CD4-positive, alpha-beta T cell (primary cell): ENCODE results near the gene NUF2. TPM values are rescaled to one million over a fixed set of nuclear protein-coding genes. Genes with fewer than 3 reads are reported as not detected.

Experiments used
- ATAC-seq: fragments of 200-7000 bp; cut with Tn5 transposase; one replicate; pipeline ENCODE4 v1.10.0; 2022; ENCODE audit warnings: mild to moderate bottlenecking; ENCODE audit not compliant: poor library complexity
- CTCF ChIA-PET: fragments of 350-600 bp; sonication (Branson Sonifier 250); formaldehyde crosslinking; loops from one replicate; lab custom pipeline; 2021; ENCODE audit warnings: antibody characterized with exemption, inconsistent platforms; lab: Charles Lee
- POLR2A ChIA-PET: fragments of 350-600 bp; sonication (Branson Sonifier 250); formaldehyde crosslinking; loops from one replicate; lab custom pipeline; 2021; ENCODE audit warnings: antibody characterized with exemption, inconsistent platforms; lab: Charles Lee
- DNase-seq, 14 experiments: peaks; one replicate each; pipeline ENCODE4 v3.0.0-alpha.2; 2013 to 2020; ENCODE audit warnings: mixed read lengths in 2 of 14
- H3K27ac ChIP-seq, 2 donors: one replicate each; pipeline versions ENCODE4 v1.5.1 to v1.7.0; 2013; ENCODE audit warnings: low read length in 2 of 2, low read depth in 1 of 2, mild to moderate bottlenecking in 1 of 2
- H3K27me3 ChIP-seq, 2 experiments: 1 replicate in 1 of 2; 2 replicates in 1 of 2; pipeline versions ENCODE4 v1.6.1 to v1.7.0; 2013; ENCODE audit warnings: low read length in 2 of 2, control low read depth in 1 of 2, mild to moderate bottlenecking in 1 of 2, moderate library complexity in 1 of 2; ENCODE audit not compliant: insufficient read depth in 2 of 2, control insufficient read depth in 1 of 2
- H3K36me3 ChIP-seq: one replicate; pipeline ENCODE4 v1.6.1; 2013; ENCODE audit warnings: low read length, control low read depth; ENCODE audit not compliant: insufficient read depth
- H3K4me1 ChIP-seq: one replicate; pipeline ENCODE4 v1.6.1; 2013; ENCODE audit warnings: low read length, control low read depth; ENCODE audit not compliant: insufficient read depth
- H3K4me3 ChIP-seq: one replicate; pipeline ENCODE4 v1.5.1; 2013; ENCODE audit warnings: mild to moderate bottlenecking, low read length, moderate library complexity
- H3K9me3 ChIP-seq, 2 experiments: 1 replicate in 1 of 2; 2 replicates in 1 of 2; pipeline versions ENCODE4 v1.6.1 to v1.7.0; 2013; ENCODE audit warnings: low read length in 2 of 2, mild to moderate bottlenecking in 2 of 2, control low read depth in 1 of 2, moderate library complexity in 1 of 2; ENCODE audit not compliant: control insufficient read depth in 1 of 2, insufficient read depth in 1 of 2
- H3K27ac Mint-ChIP-seq: one replicate; pipeline ENCODE4 v1.8.0; 2020; ENCODE audit warnings: mixed read lengths
- H3K27me3 Mint-ChIP-seq: one replicate; pipeline ENCODE4 v1.8.0; 2021; ENCODE audit warnings: mixed read lengths
- H3K36me3 Mint-ChIP-seq: one replicate; pipeline ENCODE4 v1.8.0; 2021; ENCODE audit warnings: low read depth, mixed read lengths
- H3K4me1 Mint-ChIP-seq: one replicate; pipeline ENCODE4 v1.8.0; 2021; ENCODE audit warnings: low read depth, mixed read lengths
- H3K4me3 Mint-ChIP-seq: one replicate; pipeline ENCODE4 v1.8.0; 2020; ENCODE audit warnings: mild to moderate bottlenecking, mixed read lengths
- H3K9me3 Mint-ChIP-seq: one replicate; pipeline ENCODE4 v1.8.0; 2020; ENCODE audit warnings: mixed read lengths
- intact Hi-C, 2 experiments: fragments of 100-400 bp; cut with DNase I in 1 of 2; cut with micrococcal nuclease in 1 of 2; formaldehyde crosslinking; loops; one replicate each; pipeline versions ENCODE4 v1.15.1 to v1.9.0; 2023 to 2025; cut with DNase I, micrococcal nuclease
- total RNA-seq, 174 experiments: library from RNA in 2 of 174; stranded (reverse) in 2 of 174; gene quantifications; one replicate each; pipeline ENCODE4 v1.2.3 and lab custom pipeline; 2021 to 2026
- TF ChIP-seq, protein P1 (sequence below): fragments of 200-600 bp; IDR thresholded peaks from one replicate; pipeline ENCODE4 v1.8.0; 2022; ENCODE audit warnings: antibody characterized with exemption, mild to moderate bottlenecking

The NUF2 gene
- total RNA-seq, 2 experiments from 2014 or later = 1.8 TPM

DNA sequence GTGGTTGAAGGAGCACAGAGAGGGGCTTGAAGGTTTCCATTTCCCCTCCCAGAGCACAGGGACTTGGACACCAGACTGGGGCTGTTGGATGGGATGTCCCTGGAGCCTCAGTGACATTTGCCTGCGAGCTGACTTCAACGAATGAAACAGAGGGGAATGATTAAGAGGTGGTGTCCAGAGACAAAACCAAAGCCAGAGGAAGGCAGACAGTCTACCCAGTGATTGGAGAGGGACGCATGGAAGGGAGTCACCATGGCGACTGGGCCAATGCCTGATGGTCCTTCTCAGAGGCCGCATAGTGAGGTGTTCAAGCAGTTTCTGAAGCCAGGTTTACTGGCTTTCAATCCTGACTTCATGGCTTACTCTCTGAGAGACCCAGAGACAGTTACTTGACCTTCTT, 77.2 kb downstream of the NUF2 start:
- Histone ChIP-seq H3K9me3 (no peaks in the 10 kb centered on the region), H3K27ac (no peak overlapping the region), H3K4me1 (no peaks in the 10 kb centered on the region), H3K4me3 (no peak overlapping the region), H3K27me3 (peaks cover 6 to 13% of the 10 kb centered on the region in 2 experiments), H3K36me3 (no peaks in the 10 kb centered on the region)
- H3K4me3 Mint-ChIP-seq = no peak overlapping the region
- ATAC-seq (no peak), DNase-seq (no peak)
- ChIA-PET CTCF (no interaction called here), POLR2A (no interaction called here)
- TF ChIP-seq, protein P1, sequence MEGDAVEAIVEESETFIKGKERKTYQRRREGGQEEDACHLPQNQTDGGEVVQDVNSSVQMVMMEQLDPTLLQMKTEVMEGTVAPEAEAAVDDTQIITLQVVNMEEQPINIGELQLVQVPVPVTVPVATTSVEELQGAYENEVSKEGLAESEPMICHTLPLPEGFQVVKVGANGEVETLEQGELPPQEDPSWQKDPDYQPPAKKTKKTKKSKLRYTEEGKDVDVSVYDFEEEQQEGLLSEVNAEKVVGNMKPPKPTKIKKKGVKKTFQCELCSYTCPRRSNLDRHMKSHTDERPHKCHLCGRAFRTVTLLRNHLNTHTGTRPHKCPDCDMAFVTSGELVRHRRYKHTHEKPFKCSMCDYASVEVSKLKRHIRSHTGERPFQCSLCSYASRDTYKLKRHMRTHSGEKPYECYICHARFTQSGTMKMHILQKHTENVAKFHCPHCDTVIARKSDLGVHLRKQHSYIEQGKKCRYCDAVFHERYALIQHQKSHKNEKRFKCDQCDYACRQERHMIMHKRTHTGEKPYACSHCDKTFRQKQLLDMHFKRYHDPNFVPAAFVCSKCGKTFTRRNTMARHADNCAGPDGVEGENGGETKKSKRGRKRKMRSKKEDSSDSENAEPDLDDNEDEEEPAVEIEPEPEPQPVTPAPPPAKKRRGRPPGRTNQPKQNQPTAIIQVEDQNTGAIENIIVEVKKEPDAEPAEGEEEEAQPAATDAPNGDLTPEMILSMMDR = no peak
- no peak overlapping the region for H3K27ac Mint-ChIP-seq
- no peaks in the 10 kb centered on the region for H3K4me1 Mint-ChIP-seq
- H3K27me3 Mint-ChIP-seq = peaks cover 32% of the 10 kb centered on the region
- intact Hi-C loops = no loop called here
- no peaks in the 10 kb centered on the region for H3K9me3 Mint-ChIP-seq
- no peaks in the 10 kb centered on the region for H3K36me3 Mint-ChIP-seq

DNA sequence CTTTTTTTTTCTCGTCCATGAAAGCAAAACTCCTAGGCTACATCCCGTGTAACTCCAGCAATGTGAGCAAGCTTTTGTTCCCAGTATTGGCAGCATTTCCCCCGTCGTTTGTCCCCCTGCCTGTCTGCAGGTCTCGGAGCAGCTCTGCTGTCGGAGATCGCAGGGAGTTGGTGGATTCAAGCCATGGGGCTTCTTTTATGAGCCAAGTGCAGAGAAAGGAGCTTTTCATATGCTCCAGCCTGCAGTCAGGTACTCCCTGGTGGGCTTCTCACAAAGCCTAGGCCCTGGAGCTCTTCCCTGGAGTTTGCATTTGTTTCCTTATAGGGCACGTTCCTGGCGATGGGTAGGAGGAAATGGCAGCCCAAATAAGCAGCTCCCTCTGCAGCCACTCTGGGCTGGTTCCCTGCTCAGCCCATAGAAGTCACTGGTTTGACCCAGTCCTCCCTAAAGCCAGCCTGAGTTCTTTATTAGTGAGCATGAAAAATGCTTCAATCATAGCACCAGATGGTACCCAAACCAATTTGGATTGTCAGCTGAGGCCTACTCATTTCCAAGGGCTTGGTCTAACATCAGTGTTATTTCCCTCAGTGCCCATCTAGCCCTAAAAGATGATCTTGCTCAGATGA, 78.3 kb downstream of the NUF2 start:
- CTCF ChIA-PET = no interaction called here
- no peaks in the 10 kb centered on the region for H3K36me3 ChIP-seq
- no peak overlapping the region for H3K27ac Mint-ChIP-seq
- no peaks in the 10 kb centered on the region for H3K4me1 ChIP-seq
- H3K4me1 Mint-ChIP-seq = no peaks in the 10 kb centered on the region
- H3K27ac ChIP-seq = no peak overlapping the region
- peaks cover 6 to 13% of the 10 kb centered on the region in 2 experiments for H3K27me3 ChIP-seq
- no peak overlapping the region for H3K4me3 Mint-ChIP-seq
- POLR2A ChIA-PET = no interaction called here
- H3K4me3 ChIP-seq = no peak overlapping the region
- peaks cover 27% of the 10 kb centered on the region for H3K27me3 Mint-ChIP-seq
- H3K9me3 Mint-ChIP-seq = no peaks in the 10 kb centered on the region
- ATAC-seq (no peak), DNase-seq (no peak)
- no peaks in the 10 kb centered on the region for H3K36me3 Mint-ChIP-seq
- TF ChIP-seq, protein P1 = no peak
- H3K9me3 ChIP-seq = no peaks in the 10 kb centered on the region
- intact Hi-C loops = no loop called here

DNA sequence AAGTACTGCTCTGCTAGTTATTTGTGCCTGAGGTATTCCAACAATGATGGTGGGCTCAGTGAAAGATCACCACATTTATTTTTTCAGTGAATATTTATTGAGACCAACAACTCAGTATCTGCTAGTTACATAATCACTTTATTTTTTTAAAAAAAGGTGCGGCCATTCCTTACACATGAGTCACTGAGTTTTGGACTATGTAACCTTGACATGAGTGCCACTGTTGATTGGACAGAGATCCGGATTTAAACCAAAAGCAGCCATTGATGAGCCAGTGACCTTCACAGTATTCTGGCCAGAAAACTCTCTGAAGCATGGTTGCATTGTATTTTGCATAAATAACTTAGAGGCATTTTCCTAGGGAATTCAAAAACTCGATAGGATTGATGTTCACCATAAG, 79.5 kb downstream of the NUF2 start:
- POLR2A ChIA-PET = no interaction called here

More for the DNA sequence above, 79.5 kb downstream of the NUF2 start:
- H3K36me3 ChIP-seq = no peaks in the 10 kb centered on the region
- TF ChIP-seq, protein P1 = no peak
- no peaks in the 10 kb centered on the region for H3K9me3 ChIP-seq
- no peaks in the 10 kb centered on the region for H3K4me1 ChIP-seq
- DNase-seq (no peak), ATAC-seq (no peak)
- CTCF ChIA-PET = no interaction called here
- H3K4me3 Mint-ChIP-seq = no peak overlapping the region
- no peak overlapping the region for H3K27ac ChIP-seq
- H3K27ac Mint-ChIP-seq = no peak overlapping the region
- H3K27me3 Mint-ChIP-seq = peaks cover 19% of the 10 kb centered on the region
- intact Hi-C loops = no loop called here
- H3K9me3 Mint-ChIP-seq = no peaks in the 10 kb centered on the region
- H3K4me3 ChIP-seq = no peak overlapping the region
- H3K36me3 Mint-ChIP-seq = no peaks in the 10 kb centered on the region
- peaks cover 10 to 13% of the 10 kb centered on the region in 2 experiments for H3K27me3 ChIP-seq
- H3K4me1 Mint-ChIP-seq = no peaks in the 10 kb centered on the region

Other genes with a start within 250 kb of the NUF2 start
- 1 to 10 TPM; 1.2 to 1.6 TPM for gene RGS5, start 119.0 kb upstream of the NUF2 start, total RNA-seq